Activated T-cell treated with anti-CD3 and anti-CD28 coated beads, Interleukin-2, amount 50 U/mL, for 72 hours (primary cell): Measurements from ENCODE around the gene DNAJC8. TPM values are rescaled to one million over a fixed set of nuclear protein-coding genes. Genes with fewer than 3 reads are reported as not detected.

Experiments used
- ATAC-seq, 2 donors: fragments of 150-1000 bp; cut with Tn5 transposase; replicated peaks in 1 of 2; 2 replicates each; pipeline ENCODE4 v1.10.0; 2021; ENCODE audit warnings: moderate library complexity in 2 of 2, mild to moderate bottlenecking in 1 of 2
- DNase-seq, 2 donors: peaks; one replicate each; pipeline ENCODE4 v3.0.0; 2021 to 2022; ENCODE audit warnings: mixed read lengths in 1 of 2
- H3K27ac Mint-ChIP-seq: one replicate; pipeline ENCODE4 v1.8.0; 2022; ENCODE audit warnings: mild to moderate bottlenecking, moderate library complexity, mixed read lengths
- H3K27me3 Mint-ChIP-seq: one replicate; pipeline ENCODE4 v1.8.0; 2022; ENCODE audit warnings: low read depth, mixed read lengths
- H3K36me3 Mint-ChIP-seq, 2 donors: one replicate each; pipeline ENCODE4 v1.8.0; 2022; ENCODE audit warnings: mixed read lengths in 2 of 2, mild to moderate bottlenecking in 1 of 2; ENCODE audit not compliant: insufficient read depth in 2 of 2
- H3K4me1 Mint-ChIP-seq: one replicate; pipeline ENCODE4 v1.8.0; 2022; ENCODE audit warnings: low read depth, mixed read lengths
- H3K4me3 Mint-ChIP-seq, 2 donors: one replicate each; pipeline ENCODE4 v1.8.0; 2022; ENCODE audit warnings: mild to moderate bottlenecking in 2 of 2, mixed read lengths in 2 of 2, moderate library complexity in 2 of 2
- H3K9me3 Mint-ChIP-seq, 2 donors: one replicate each; pipeline ENCODE4 v1.8.0; 2022; ENCODE audit warnings: mixed read lengths in 2 of 2
- total RNA-seq, 2 donors: library from RNA; stranded (reverse); gene quantifications; one replicate each; pipeline ENCODE4 v1.2.3, GENCODE V29; 2022

Gene DNAJC8
- total RNA-seq, 2 donors from 2014 or later = 61.9 to 63.7 TPM

DNA sequence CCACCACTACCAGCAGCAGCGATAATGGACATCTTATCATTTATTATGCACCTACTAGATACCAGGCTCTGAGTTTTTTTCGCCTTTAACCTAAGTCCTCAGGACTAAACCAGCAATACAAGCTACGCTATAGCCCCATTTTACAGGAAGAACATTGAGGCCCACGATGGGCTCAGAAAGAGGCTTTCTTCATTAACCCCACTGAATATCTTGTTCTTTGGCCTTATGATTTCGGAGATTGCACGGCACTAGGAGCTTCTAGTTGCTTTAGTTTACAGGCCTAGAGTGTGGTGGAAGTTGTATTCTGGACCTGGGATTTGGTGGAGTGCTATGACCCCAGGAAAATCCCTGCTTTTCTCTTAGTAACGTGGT is 28.0 kb upstream of the DNAJC8 start:
- peak overlapping the region; percentile 73 for H3K27ac Mint-ChIP-seq
- peaks cover 12 to 14% of the 10 kb centered on the region in 2 donors for H3K36me3 Mint-ChIP-seq
- peaks cover 2% of the 10 kb centered on the region in 2 donors for H3K9me3 Mint-ChIP-seq
- peak overlapping the region; percentile 85 to 89 for H3K4me3 Mint-ChIP-seq
- no peak for DNase-seq
- H3K27me3 Mint-ChIP-seq = no peaks in the 10 kb centered on the region
- no peak for ATAC-seq
- peaks cover 72% of the 10 kb centered on the region for H3K4me1 Mint-ChIP-seq

GRCh38 chr1:28259934-28260802 is 27.3 kb upstream of the DNAJC8 start:
- Mint-ChIP-seq H3K36me3 (peaks cover 12 to 14% of the 10 kb centered on the region in 2 donors), H3K4me3 (peak overlapping the region; percentile 85 to 89), H3K4me1 (peaks cover 71% of the 10 kb centered on the region), H3K27me3 (no peaks in the 10 kb centered on the region), H3K9me3 (peaks cover 2% of the 10 kb centered on the region in 2 donors), H3K27ac (peak overlapping the region; percentile 73)
- DNase-seq (peak; percentile 42 to 48), ATAC-seq (no peak)

DNA sequence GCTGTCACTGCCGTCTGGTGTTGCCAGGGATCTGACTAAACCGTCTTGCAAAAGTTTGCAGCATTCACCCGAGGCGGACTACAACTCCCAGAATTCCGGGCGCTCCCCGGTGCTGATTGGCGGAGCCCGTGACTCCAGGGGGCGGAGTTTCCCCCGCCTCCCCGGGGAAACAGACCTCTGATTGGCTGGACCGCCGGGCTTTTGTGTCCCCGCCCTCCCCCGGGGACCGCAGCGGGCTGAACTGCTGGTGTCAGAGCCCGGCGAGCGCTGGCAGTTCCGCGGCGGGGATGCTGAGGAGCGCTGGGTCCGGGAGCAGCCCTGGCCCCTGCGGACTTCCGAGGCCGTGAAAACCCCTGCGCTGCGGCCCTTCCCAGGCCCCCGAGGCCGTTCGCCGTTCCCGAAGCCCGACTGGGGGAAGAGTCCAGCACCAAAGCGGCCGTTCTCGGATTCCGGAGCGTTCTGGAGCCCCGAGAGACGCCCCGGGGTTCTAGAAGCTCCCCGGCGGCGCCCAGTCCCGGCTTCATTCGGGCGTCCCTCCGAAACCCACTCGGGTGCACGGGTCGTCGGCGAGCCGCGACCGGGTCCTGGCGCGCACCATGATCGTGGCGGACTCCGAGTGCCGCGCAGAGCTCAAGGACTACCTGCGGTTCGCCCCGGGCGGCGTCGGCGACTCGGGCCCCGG is 26.6 kb upstream of the DNAJC8 start, which contains the start of gene SESN2:
TSS of gene SESN2 (plus strand) at position 267 of the 682 bp plus-strand sequence. CDS start at position 597, 330 bp downstream.
- Mint-ChIP-seq H3K9me3 (peaks cover 2% of the 10 kb centered on the region in 2 donors), H3K27me3 (no peaks in the 10 kb centered on the region), H3K27ac (peak within 1 kb of the TSS; percentile 83), H3K4me3 (peak within 1 kb of the TSS; percentile 85 to 89), H3K4me1 (peaks cover 69% of the 10 kb centered on the region), H3K36me3 (peaks cover 12 to 14% of the 10 kb centered on the region in 2 donors)
- DNase-seq = peak; percentile 100
- ATAC-seq = peak; percentile 91 to 92

DNA sequence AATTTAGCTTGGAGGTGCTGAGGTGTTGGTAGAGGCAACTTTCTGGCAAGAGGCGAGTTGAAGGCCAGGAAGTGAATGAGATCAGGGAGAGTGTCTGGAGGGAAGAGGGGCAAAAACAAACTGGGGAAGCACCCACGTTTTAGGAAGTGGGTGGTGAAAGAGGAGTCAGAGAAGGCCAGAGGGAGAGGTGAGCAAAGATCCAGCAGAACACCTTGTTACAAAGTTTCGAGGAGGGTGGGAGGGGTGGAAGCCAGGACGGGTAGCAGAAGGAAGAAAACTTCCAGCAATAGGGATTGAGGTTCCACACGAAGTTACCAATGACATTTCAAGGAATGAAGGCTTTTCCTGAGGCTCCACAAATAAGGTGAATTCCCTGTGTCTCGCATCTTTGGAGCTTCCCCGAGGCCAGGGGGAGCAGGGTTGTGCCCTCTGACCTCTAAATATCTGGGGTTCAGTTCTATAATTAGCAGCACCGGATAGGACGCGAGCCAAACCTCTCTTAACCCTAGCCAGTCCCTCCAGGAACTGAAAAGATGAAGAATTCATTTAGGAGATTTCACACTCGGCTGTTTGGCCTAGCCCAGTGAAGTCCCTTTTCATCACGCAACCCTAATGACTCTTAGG is 25.9 kb upstream of the DNAJC8 start:
- peak overlapping the region; percentile 85 to 89 for H3K4me3 Mint-ChIP-seq
- peaks cover 2% of the 10 kb centered on the region in 2 donors for H3K9me3 Mint-ChIP-seq
- H3K4me1 Mint-ChIP-seq = peaks cover 69% of the 10 kb centered on the region
- H3K36me3 Mint-ChIP-seq = peaks cover 12 to 14% of the 10 kb centered on the region in 2 donors
- no peaks in the 10 kb centered on the region for H3K27me3 Mint-ChIP-seq
- ATAC-seq (no peak), DNase-seq (peak in 1 of 2 donors; percentile 42)
- peak overlapping the region; percentile 83 for H3K27ac Mint-ChIP-seq

DNA sequence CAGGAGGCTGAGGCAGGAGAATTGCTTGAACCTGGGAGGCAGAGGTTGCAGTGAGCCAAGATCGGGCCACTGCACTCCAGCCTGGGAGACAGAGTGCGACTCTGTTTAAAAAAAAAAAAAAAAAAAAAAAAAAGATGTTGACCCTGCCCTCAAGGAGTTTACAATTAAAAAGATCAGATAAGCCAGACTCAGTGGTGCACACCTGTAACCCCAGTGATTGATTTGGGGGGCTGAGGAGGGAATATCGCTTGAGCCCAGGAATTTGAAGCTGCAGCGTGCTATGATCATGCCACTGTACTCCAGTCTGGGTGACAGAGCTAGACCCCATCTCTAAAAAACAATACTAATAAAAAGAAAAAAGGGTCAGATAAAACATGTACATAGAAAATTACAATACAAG is 24.9 kb upstream of the DNAJC8 start:
- DNase-seq (no peak), ATAC-seq (no peak)
- H3K36me3 Mint-ChIP-seq = peaks cover 11 to 14% of the 10 kb centered on the region in 2 donors
- no peaks in the 10 kb centered on the region for H3K27me3 Mint-ChIP-seq
- H3K4me1 Mint-ChIP-seq = peaks cover 59% of the 10 kb centered on the region
- H3K4me3 Mint-ChIP-seq = peak overlapping the region; percentile 85 to 89
- peak overlapping the region; percentile 83 for H3K27ac Mint-ChIP-seq
- peaks cover 2% of the 10 kb centered on the region in 2 donors for H3K9me3 Mint-ChIP-seq

- Mint-ChIP-seq H3K27me3 (no peaks in the 10 kb centered on the region), H3K36me3 (peaks cover 10 to 12% of the 10 kb centered on the region in 2 donors), H3K4me1 (peaks cover 47% of the 10 kb centered on the region), H3K9me3 (peaks cover 2% of the 10 kb centered on the region in 2 donors), H3K4me3 (peak overlapping the region; percentile 49 to 64), H3K27ac (peak overlapping the region; percentile 53)
- peak in 1 of 2 donors; percentile 25 for DNase-seq
- ATAC-seq = peak; percentile 31 to 37
These were observed 23.5 kb upstream of the DNAJC8 start for GRCh38 chr1:28256197-28256827.

DNA sequence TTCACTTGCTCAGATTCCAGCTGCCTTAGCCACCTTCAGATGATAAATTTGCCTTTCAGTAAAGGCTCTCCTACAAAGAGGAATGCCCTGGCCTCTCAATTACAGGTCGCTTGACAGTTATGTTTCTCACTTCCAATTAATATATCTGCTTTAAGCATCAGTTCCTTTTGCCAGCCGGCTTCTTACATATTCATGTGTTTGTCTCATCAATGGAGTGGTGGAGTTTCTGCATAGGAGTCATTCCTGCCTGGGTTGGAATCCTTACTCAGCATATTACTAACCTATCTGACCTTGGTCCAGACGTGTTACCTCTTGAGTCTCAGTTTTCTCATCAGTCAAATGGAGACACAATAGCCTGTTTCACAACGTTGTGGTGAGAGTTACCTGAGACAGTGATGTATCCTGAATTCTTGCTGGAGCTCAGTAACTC is 17.1 kb upstream of the DNAJC8 start:
- H3K27ac Mint-ChIP-seq = peak overlapping the region; percentile 97

DNA sequence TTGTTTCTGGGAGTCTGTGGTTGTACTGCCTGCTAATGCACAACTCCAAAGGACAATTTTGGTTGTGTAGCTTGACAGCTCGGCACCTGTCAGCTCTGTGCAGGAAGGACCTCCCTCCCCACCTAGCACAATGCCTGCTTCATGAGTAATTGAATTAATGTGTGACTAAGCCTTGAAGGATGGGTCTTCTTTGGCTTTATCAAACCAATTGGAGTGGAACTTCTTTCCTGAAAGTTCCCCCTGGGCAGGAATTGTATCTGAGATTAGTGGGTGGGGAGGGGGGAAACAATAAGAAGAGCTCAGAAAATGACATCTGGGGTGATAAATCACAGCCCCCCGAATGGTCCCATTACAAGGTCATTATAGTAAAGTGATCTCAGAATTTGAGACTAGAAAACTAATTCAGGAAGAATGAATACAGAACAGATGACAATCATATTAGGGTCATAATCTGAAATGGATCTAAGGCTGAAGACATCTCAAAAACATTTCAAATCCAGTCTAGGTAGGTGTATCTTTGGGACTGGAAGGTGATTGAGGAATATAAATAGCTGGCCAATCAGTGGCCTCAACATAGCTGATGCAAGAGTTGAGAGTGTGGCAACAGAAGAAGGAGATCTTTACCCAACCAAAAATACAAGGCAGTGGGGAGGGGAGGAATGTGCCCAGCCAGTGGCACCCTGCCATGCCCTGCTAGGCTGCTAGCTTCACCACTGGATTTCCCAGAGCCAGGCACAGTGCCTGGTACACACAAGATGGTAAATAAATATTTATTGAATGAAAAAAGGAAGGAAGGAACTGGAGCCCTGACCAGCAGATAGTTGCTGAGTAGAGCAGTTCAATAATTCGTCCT is 16.4 kb upstream of the DNAJC8 start:
- H3K4me1 Mint-ChIP-seq = peaks cover 53% of the 10 kb centered on the region
- H3K27me3 Mint-ChIP-seq = no peaks in the 10 kb centered on the region
- no peaks in the 10 kb centered on the region for H3K9me3 Mint-ChIP-seq
- peaks cover 0 to 1% of the 10 kb centered on the region in 2 donors for H3K36me3 Mint-ChIP-seq
- ATAC-seq (peak; percentile 33 to 36), DNase-seq (peak; percentile 53)
- peak overlapping the region; percentile 96 to 98 for H3K4me3 Mint-ChIP-seq
- H3K27ac Mint-ChIP-seq = peak overlapping the region; percentile 97

More for the DNA sequence above, 17.1 kb upstream of the DNAJC8 start:
- no peaks in the 10 kb centered on the region for H3K9me3 Mint-ChIP-seq
- no peak for DNase-seq
- ATAC-seq = no peak
- H3K4me3 Mint-ChIP-seq = peak overlapping the region in 1 of 2 donors; percentile 31
- no peaks in the 10 kb centered on the region for H3K27me3 Mint-ChIP-seq
- H3K36me3 Mint-ChIP-seq = peaks cover 0 to 1% of the 10 kb centered on the region in 2 donors
- peaks cover 46% of the 10 kb centered on the region for H3K4me1 Mint-ChIP-seq

- DNase-seq (peak; percentile 79 to 87), ATAC-seq (peak; percentile 26 to 28)
- Mint-ChIP-seq H3K4me3 (peak overlapping the region; percentile 96 to 98), H3K27me3 (no peaks in the 10 kb centered on the region), H3K36me3 (peaks cover 0 to 1% of the 10 kb centered on the region in 2 donors), H3K27ac (peak overlapping the region; percentile 97), H3K9me3 (no peaks in the 10 kb centered on the region), H3K4me1 (peaks cover 61% of the 10 kb centered on the region)
These were observed 15.6 kb upstream of the DNAJC8 start for GRCh38 chr1:28248273-28249012.

DNA sequence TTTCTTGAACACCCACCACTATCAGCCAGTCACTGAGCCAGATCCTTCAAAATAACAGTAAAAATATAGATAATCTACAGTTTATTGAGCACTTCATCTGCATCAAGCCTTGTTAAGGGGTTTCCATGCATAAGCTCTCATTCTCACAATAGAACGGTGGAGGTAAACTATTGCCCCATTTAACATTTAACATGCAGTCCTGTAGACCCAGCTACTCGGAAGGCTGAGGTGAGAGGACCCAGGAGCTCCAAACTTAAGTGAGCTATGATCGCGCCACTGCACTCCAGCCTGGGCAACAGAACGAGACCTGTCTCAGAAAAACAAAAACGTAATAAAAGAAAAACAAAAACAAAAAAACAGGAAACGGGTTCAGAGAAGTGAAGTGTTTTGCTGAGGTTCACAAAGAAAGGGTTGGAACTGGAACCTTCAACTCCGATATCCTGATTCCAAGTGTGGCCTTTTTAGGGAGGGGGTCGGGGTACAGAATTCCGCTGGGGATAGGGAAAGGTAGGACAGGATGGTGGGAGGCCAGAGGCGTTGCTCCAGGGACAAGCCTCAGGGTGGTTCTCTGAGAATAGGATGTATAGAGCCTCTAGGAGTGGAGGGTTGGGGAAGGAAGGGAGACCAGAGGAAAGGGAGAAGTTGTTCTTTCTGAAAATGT is 14.9 kb upstream of the DNAJC8 start:
- ATAC-seq (no peak), DNase-seq (no peak)
- Mint-ChIP-seq H3K9me3 (no peaks in the 10 kb centered on the region), H3K27me3 (no peaks in the 10 kb centered on the region), H3K4me3 (peak overlapping the region; percentile 96 to 98), H3K4me1 (peaks cover 66% of the 10 kb centered on the region), H3K36me3 (peaks cover 0 to 1% of the 10 kb centered on the region in 2 donors), H3K27ac (peak overlapping the region; percentile 97)

DNA sequence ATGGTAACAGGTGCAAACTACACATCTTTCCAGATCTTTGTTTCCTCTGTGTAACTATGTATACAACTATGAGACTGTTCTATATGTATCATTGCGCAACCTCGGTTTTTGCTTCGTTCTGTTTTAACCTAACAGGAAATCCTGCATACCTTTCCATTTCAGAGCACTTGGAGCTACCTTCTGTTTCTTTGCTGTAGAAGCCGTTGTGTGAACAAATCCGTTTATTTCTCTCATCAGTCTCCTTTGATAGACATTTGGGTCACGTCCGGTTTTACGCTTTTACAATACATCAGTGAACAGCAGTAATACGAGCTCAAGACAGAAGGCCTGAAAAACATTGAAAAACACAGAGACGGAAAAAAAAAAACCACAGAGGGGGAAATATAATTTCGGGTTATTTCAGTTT is 13.6 kb upstream of the DNAJC8 start:
- H3K27me3 Mint-ChIP-seq = no peaks in the 10 kb centered on the region
- H3K36me3 Mint-ChIP-seq = peaks cover 0 to 1% of the 10 kb centered on the region in 2 donors
- H3K9me3 Mint-ChIP-seq = no peaks in the 10 kb centered on the region
- DNase-seq = peak; percentile 35 to 66
- peak overlapping the region; percentile 97 for H3K27ac Mint-ChIP-seq
- peak overlapping the region; percentile 96 to 98 for H3K4me3 Mint-ChIP-seq
- H3K4me1 Mint-ChIP-seq = peaks cover 71% of the 10 kb centered on the region
- ATAC-seq = peak; percentile 28 to 29
